Activated CD4-positive, alpha-beta memory T cell treated with anti-CD3 and anti-CD28 coated beads for 36 hours (primary cell): Measurements from ENCODE around the gene ABLIM3. TPM values are rescaled to one million over a fixed set of nuclear protein-coding genes. Genes with fewer than 3 reads are reported as not detected.
A peak's percentile ranks its signal among the peaks of the same experiment; 100 is the strongest.

Experiments used
- CTCF ChIA-PET: fragments of 350-600 bp; sonication (Branson Sonifier 250); formaldehyde crosslinking; loops from one replicate; lab custom pipeline; 2021; ENCODE audit warnings: antibody characterized with exemption, inconsistent platforms; lab: Charles Lee
- POLR2A ChIA-PET: fragments of 350-600 bp; sonication (Branson Sonifier 250); formaldehyde crosslinking; loops from one replicate; lab custom pipeline; 2021; ENCODE audit warnings: antibody characterized with exemption; lab: Charles Lee
- DNase-seq: peaks from one replicate; pipeline ENCODE4 v3.0.0-alpha.2; 2020
- H3K27ac Mint-ChIP-seq: one replicate; pipeline ENCODE4 v1.8.0; 2021; ENCODE audit warnings: mixed read lengths
- H3K27me3 Mint-ChIP-seq: one replicate; pipeline ENCODE4 v1.8.0; 2021; ENCODE audit warnings: mixed read lengths
- H3K36me3 Mint-ChIP-seq: one replicate; pipeline ENCODE4 v1.8.0; 2021; ENCODE audit warnings: mixed read lengths
- H3K4me1 Mint-ChIP-seq: one replicate; pipeline ENCODE4 v1.8.0; 2021; ENCODE audit warnings: low read depth, mixed read lengths
- H3K4me3 Mint-ChIP-seq: one replicate; pipeline ENCODE4 v1.8.0; 2021; ENCODE audit warnings: mild to moderate bottlenecking, mixed read lengths
- H3K9me3 Mint-ChIP-seq: one replicate; pipeline ENCODE4 v1.8.0; 2021; ENCODE audit warnings: mixed read lengths
- intact Hi-C: fragments of 100-400 bp; cut with micrococcal nuclease; formaldehyde crosslinking; loops from one replicate; pipeline ENCODE4 v1.15.1; 2023
- total RNA-seq, 2 experiments: library from RNA; stranded (reverse); gene quantifications; one replicate each; pipeline ENCODE4 v1.2.3, GENCODE V29; 2021

Gene ABLIM3
- total RNA-seq, 2 experiments from 2014 or later: 0.10 to 0.24 TPM

GRCh38 chr5:149257131-149257530 lies 115.8 kb downstream of the ABLIM3 start:
- POLR2A ChIA-PET: no interaction called here

GRCh38 chr5:149257889-149258705 lies 116.8 kb downstream of the ABLIM3 start:
- intact Hi-C loops: no loop called here
- no peaks in the 10 kb centered on the region for H3K36me3 Mint-ChIP-seq
- H3K27ac Mint-ChIP-seq: no peak overlapping the region
- H3K4me1 Mint-ChIP-seq: no peaks in the 10 kb centered on the region
- H3K4me3 Mint-ChIP-seq: no peak overlapping the region
- ChIA-PET POLR2A (no interaction called here), CTCF (interaction anchor here (1.7 kb wide), 1 partner anchor 117 kb away, joined by 10 read pairs; the partner anchor contains the start of gene ABLIM3)
- H3K9me3 Mint-ChIP-seq: no peaks in the 10 kb centered on the region
- no peak for DNase-seq
- no peaks in the 10 kb centered on the region for H3K27me3 Mint-ChIP-seq

More at GRCh38 chr5:149257131-149257530, 115.8 kb downstream of the ABLIM3 start:
- intact Hi-C loops: no loop called here
- Mint-ChIP-seq H3K36me3 (no peaks in the 10 kb centered on the region), H3K4me1 (no peaks in the 10 kb centered on the region), H3K27ac (no peak overlapping the region), H3K27me3 (no peaks in the 10 kb centered on the region), H3K9me3 (no peaks in the 10 kb centered on the region), H3K4me3 (no peak overlapping the region)
- DNase-seq: no peak
- CTCF ChIA-PET: interaction anchor here (0.6 to 1.7 kb wide), 3 partner anchors 11 to 339 kb away, joined by 5 to 10 read pairs (median 7); partner anchors contain the start of gene ABLIM3

GRCh38 chr5:149260761-149261160 lies 119.5 kb downstream of the ABLIM3 start:
- intact Hi-C loops: no loop called here
- DNase-seq: no peak
- Mint-ChIP-seq H3K27ac (no peak overlapping the region), H3K4me3 (no peak overlapping the region), H3K27me3 (no peaks in the 10 kb centered on the region), H3K9me3 (no peaks in the 10 kb centered on the region), H3K36me3 (no peaks in the 10 kb centered on the region), H3K4me1 (peaks cover 5% of the 10 kb centered on the region)
- CTCF ChIA-PET: interaction anchor here (0.8 to 7.4 kb wide), 2 partner anchors 9 to 120 kb away, joined by 5 to 103 read pairs; partner anchors contain the start of gene ABLIM3
- POLR2A ChIA-PET: no interaction called here

- no peaks in the 10 kb centered on the region for H3K27me3 Mint-ChIP-seq
- intact Hi-C loops: no loop called here
- no peaks in the 10 kb centered on the region for H3K9me3 Mint-ChIP-seq
- ChIA-PET POLR2A (no interaction called here), CTCF (interaction anchor here (0.8 to 7.4 kb wide), 2 partner anchors 9 to 120 kb away, joined by 5 to 103 read pairs; partner anchors contain the start of gene ABLIM3)
- H3K36me3 Mint-ChIP-seq: no peaks in the 10 kb centered on the region
- no peak for DNase-seq
- H3K4me1 Mint-ChIP-seq: peaks cover 5% of the 10 kb centered on the region
- H3K4me3 Mint-ChIP-seq: no peak overlapping the region
- no peak overlapping the region for H3K27ac Mint-ChIP-seq
Measured at GRCh38 chr5:149261246-149261645, 120.0 kb downstream of the ABLIM3 start.

- H3K27me3 Mint-ChIP-seq: no peaks in the 10 kb centered on the region
- H3K4me3 Mint-ChIP-seq: no peak overlapping the region
- no peaks in the 10 kb centered on the region for H3K36me3 Mint-ChIP-seq
- ChIA-PET CTCF (interaction anchor here (7.4 kb wide), 1 partner anchor 121 kb away, joined by 103 read pairs; the partner anchor contains the start of gene ABLIM3), POLR2A (no interaction called here)
- no peak overlapping the region for H3K27ac Mint-ChIP-seq
- DNase-seq: no peak
- H3K9me3 Mint-ChIP-seq: no peaks in the 10 kb centered on the region
- intact Hi-C loops: no loop called here
- peaks cover 5% of the 10 kb centered on the region for H3K4me1 Mint-ChIP-seq
Measured at GRCh38 chr5:149262315-149262714, 121.0 kb downstream of the ABLIM3 start.

GRCh38 chr5:149264439-149265067 lies 123.3 kb downstream of the ABLIM3 start:
- POLR2A ChIA-PET: no interaction called here
- H3K9me3 Mint-ChIP-seq: peaks cover 7% of the 10 kb centered on the region
- H3K4me3 Mint-ChIP-seq: no peak overlapping the region
- CTCF ChIA-PET: interaction anchor here (0.6 to 7.4 kb wide), 19 partner anchors 10 to 534 kb away, joined by 3 to 103 read pairs (median 3); partner anchors contain the start of gene ABLIM3
- DNase-seq: peak; percentile 65
- intact Hi-C loops: loop anchor here (1.0 kb wide), 1 partner anchor 123 kb away; the partner anchor contains the start of gene ABLIM3
- H3K4me1 Mint-ChIP-seq: peaks cover 5% of the 10 kb centered on the region
- no peaks in the 10 kb centered on the region for H3K27me3 Mint-ChIP-seq
- H3K27ac Mint-ChIP-seq: no peak overlapping the region
- H3K36me3 Mint-ChIP-seq: no peaks in the 10 kb centered on the region

- no peaks in the 10 kb centered on the region for H3K27me3 Mint-ChIP-seq
- CTCF ChIA-PET: interaction anchor here (0.6 to 7.4 kb wide), 19 partner anchors 10 to 1081 kb away, joined by 3 to 103 read pairs (median 3); partner anchors contain the start of gene ABLIM3
- H3K4me1 Mint-ChIP-seq: peaks cover 5% of the 10 kb centered on the region
- POLR2A ChIA-PET: no interaction called here
- H3K4me3 Mint-ChIP-seq: no peak overlapping the region
- intact Hi-C loops: no loop called here
- H3K9me3 Mint-ChIP-seq: peaks cover 7% of the 10 kb centered on the region
- H3K27ac Mint-ChIP-seq: no peak overlapping the region
- DNase-seq: no peak
- no peaks in the 10 kb centered on the region for H3K36me3 Mint-ChIP-seq
Measured at GRCh38 chr5:149265068-149265465, 123.8 kb downstream of the ABLIM3 start.

- Mint-ChIP-seq H3K36me3 (no peaks in the 10 kb centered on the region), H3K4me3 (no peak overlapping the region), H3K4me1 (peaks cover 5% of the 10 kb centered on the region), H3K27me3 (no peaks in the 10 kb centered on the region), H3K9me3 (peaks cover 7% of the 10 kb centered on the region), H3K27ac (no peak overlapping the region)
- ChIA-PET CTCF (interaction anchor here (0.6 to 7.4 kb wide), 18 partner anchors 11 to 1082 kb away, joined by 3 to 103 read pairs (median 4); partner anchors contain the start of gene ABLIM3), POLR2A (no interaction called here)
- intact Hi-C loops: no loop called here
- DNase-seq: no peak
Measured at GRCh38 chr5:149265597-149265996, 124.3 kb downstream of the ABLIM3 start.

- CTCF ChIA-PET: interaction anchor here (0.9 to 7.4 kb wide), 6 partner anchors 26 to 232 kb away, joined by 3 to 103 read pairs (median 5); partner anchors contain the start of gene ABLIM3
Measured at GRCh38 chr5:149267241-149267973, 126.1 kb downstream of the ABLIM3 start.

GRCh38 chr5:149268928-149269557 lies 127.8 kb downstream of the ABLIM3 start:
- no peak for DNase-seq
- Mint-ChIP-seq H3K9me3 (peaks cover 7% of the 10 kb centered on the region), H3K36me3 (no peaks in the 10 kb centered on the region), H3K27me3 (peaks cover 23% of the 10 kb centered on the region), H3K4me3 (no peak overlapping the region), H3K27ac (no peak overlapping the region), H3K4me1 (peaks cover 12% of the 10 kb centered on the region)
- POLR2A ChIA-PET: interaction anchor here (0.6 kb wide), 1 partner anchor 281 kb away, joined by 4 read pairs; no protein-coding TSS in a partner anchor
- intact Hi-C loops: loop anchor here (1.0 to 2.0 kb wide), 3 partner anchors 128 to 532 kb away; partner anchors contain the start of gene ABLIM3
- CTCF ChIA-PET: interaction anchor here (0.6 to 2.6 kb wide), 31 partner anchors 8 to 1725 kb away, joined by 3 to 36 read pairs (median 4); partner anchors contain the start of gene ABLIM3

More at GRCh38 chr5:149267241-149267973, 126.1 kb downstream of the ABLIM3 start:
- intact Hi-C loops: no loop called here
- H3K36me3 Mint-ChIP-seq: no peaks in the 10 kb centered on the region
- peaks cover 11% of the 10 kb centered on the region for H3K4me1 Mint-ChIP-seq
- no peak for DNase-seq
- POLR2A ChIA-PET: no interaction called here
- no peak overlapping the region for H3K4me3 Mint-ChIP-seq
- H3K27ac Mint-ChIP-seq: no peak overlapping the region
- H3K9me3 Mint-ChIP-seq: peaks cover 7% of the 10 kb centered on the region
- peaks cover 12% of the 10 kb centered on the region for H3K27me3 Mint-ChIP-seq
